AG09309 (cell line): ENCODE data around the gene KIRREL1.

ENCODE experiments used
- DNase-seq: peaks from one replicate; pipeline ENCODE4 v3.0.0-alpha.2; 2010; ENCODE audit warnings: low read depth
- H3K4me3 ChIP-seq: 2 replicates; pipeline ENCODE4 v1.5.1; 2011; ENCODE audit warnings: mild to moderate bottlenecking, low read depth, low read length, moderate library complexity; ENCODE audit not compliant: control insufficient read depth
- TF ChIP-seq, protein P1 (sequence below): IDR thresholded peaks from 2 replicates; pipeline ENCODE4 v1.5.1; 2011; ENCODE audit warnings: mild to moderate bottlenecking, low read depth, low read length, inconsistent platforms; ENCODE audit not compliant: insufficient read depth, control insufficient read depth; ENCODE audit errors: missing control alignments

KIRREL1 gene

GRCh38 chr1:158054721-158055120 lies 61.3 kb downstream of the KIRREL1 start:
- TF ChIP-seq, protein P1, sequence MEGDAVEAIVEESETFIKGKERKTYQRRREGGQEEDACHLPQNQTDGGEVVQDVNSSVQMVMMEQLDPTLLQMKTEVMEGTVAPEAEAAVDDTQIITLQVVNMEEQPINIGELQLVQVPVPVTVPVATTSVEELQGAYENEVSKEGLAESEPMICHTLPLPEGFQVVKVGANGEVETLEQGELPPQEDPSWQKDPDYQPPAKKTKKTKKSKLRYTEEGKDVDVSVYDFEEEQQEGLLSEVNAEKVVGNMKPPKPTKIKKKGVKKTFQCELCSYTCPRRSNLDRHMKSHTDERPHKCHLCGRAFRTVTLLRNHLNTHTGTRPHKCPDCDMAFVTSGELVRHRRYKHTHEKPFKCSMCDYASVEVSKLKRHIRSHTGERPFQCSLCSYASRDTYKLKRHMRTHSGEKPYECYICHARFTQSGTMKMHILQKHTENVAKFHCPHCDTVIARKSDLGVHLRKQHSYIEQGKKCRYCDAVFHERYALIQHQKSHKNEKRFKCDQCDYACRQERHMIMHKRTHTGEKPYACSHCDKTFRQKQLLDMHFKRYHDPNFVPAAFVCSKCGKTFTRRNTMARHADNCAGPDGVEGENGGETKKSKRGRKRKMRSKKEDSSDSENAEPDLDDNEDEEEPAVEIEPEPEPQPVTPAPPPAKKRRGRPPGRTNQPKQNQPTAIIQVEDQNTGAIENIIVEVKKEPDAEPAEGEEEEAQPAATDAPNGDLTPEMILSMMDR, result no peak
- no peak overlapping the region for H3K4me3 ChIP-seq
- no peak for DNase-seq

DNA sequence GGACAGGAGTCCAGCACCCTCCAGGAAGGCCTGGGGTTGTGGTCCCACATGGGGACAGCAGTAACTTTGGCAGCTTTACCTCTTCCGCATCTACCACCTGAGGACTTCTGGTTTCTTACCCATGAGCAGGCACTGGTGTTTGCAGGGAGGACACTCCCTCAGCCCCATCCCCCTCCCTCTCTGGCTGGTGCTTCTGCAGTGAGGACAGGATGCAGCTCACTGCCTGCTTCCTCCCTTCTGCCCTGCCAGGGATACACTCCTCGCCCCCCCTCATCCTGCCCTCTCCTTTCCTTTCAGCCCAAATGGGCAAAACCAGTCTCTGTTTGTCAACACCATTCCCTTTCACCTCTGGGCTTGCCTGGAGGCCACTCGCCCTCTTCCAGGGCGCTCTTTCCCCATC lies 62.4 kb downstream of the KIRREL1 start:
- TF ChIP-seq, protein P1, result no peak
- DNase-seq, result no peak
- no peak overlapping the region for H3K4me3 ChIP-seq

DNA sequence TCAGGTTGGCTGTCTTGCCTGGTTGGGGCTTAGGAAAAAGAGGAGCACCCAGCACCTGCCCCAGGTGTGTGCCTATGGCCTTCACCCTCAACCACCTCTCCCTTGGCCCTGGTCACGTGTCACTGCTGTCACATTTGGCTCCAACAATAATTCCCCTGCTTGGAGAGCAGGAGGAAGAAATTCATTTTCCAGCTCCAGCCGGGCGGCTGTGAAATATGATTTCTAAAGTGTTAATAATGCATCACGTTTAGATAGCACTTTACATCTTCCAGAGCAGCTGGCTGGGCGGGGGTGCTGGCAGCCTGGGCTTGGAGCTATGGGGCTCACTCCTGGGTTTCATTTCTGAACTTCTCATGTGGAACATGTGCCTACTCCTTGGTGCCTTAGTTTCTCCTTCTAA lies 63.1 kb downstream of the KIRREL1 start:
- no peak overlapping the region for H3K4me3 ChIP-seq
- TF ChIP-seq, protein P1, result no peak
- no peak for DNase-seq

DNA sequence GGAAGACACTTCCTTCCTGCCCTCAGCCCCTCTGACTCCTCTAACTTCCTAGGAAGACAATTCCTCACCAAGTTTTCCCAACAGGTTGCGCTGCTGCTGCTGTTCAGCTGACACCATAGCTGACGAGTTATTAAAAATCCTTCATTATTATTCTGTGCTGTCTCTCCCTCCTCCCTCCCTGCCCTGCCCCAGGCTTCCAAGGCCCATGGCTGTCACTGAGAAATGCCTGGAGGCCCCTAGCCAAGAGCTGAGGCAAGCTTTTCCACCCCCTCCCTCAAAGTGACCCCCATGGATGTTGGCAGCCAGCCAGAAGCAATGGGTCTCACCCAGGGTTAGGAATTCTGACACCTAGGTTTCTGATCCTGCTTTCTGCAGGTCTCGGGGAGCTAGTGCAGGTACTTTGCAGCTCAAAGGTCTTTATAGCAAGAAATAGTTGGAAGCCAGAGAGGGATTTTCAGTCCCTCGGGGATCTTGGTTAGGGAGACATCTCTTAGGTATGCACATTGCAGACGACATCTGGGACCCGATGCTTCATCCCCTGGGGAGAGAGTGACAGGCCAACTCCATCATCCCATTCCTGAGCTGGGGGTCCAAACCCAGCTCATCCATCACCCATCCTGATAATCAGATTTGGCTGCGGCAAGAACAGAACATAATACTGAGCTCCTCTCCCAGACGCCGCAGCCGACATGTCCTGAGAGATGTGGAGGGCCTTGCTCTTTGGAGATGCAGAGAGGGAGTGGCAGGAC lies 65.0 kb downstream of the KIRREL1 start:
- H3K4me3 ChIP-seq, result no peak overlapping the region
- TF ChIP-seq, protein P1, result no peak
- DNase-seq, result no peak

DNA sequence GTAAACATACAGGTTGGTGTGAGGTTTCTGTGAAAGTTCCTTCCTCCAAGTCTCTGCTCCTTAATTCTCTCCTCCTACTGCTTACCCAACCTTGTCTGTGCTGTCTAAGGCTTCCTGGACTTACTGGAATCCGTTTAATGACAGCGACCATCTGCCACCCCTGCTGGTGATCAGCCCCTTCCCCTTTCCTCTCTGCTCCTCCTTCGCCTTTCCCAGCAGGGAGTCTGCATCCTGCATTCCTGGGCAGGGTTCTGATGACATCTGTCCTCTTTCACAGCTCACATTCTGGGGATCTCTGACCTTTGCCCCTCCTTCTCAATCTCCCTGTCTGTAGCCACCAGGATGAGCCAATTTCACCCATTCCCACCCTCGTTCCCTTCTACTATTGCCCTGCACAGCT lies 66.5 kb downstream of the KIRREL1 start:
- TF ChIP-seq, protein P1, result no peak
- no peak overlapping the region for H3K4me3 ChIP-seq
- no peak for DNase-seq

DNA sequence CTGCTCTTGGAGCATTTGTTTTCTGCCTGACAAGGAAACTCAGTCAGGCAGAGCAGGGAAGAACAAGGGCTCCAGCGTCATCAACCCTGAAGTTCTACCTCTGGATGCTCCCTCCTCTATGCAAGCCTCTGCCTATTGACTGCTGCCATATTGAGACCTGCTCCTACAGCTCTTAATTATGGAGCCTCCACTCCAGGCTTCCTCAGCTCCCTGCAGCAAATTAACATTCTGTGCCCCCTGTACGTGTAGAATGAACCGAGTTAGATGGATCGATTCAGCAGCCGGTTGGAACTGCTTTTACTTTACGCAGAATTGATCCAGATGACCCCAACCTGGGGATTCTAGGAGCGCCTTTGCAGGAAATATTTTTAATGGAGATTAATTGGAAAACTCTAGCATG lies 68.7 kb downstream of the KIRREL1 start:
- DNase-seq, result no peak
- no peak overlapping the region for H3K4me3 ChIP-seq
- TF ChIP-seq, protein P1, result no peak
